GM18909 (cell line): ENCODE measurements around the gene F8A3.
"Not testable (repeated sequence)": the region's sequence is repeated elsewhere in the genome, so short reads cannot be mapped to it uniquely, and the experiment has no call there.

ENCODE experiments used
- ATAC-seq: cut with Tn5 transposase; IDR thresholded peaks from one replicate; pipeline ENCODE4 v1.9.1; 2021; ENCODE audit warnings: mild to moderate bottlenecking; ENCODE audit not compliant: unreplicated experiment, poor library complexity

F8A3 gene

DNA sequence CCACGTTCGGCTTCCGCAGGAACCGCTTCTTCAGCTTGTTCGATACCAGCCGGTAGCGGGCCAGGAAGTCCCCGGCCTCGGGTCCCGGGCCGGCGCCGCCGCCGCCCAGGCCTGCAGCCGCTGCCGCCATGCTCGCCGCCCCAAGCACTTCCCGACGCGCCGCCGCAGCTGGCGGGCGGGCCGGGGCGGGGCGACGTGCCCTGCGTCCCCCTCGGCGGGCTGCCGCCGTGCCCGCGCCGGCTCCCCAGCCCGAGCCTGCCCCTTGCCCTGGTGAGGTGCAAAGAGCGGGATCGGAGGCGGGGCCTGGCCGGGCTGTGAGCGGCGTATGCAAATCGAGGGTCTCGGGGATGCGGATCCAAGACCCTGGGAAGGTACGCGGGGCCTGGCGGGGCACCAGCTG, at the start of gene F8A3:
F8A3 (minus strand) TSS at position 150 of the 400 bp plus-strand sequence; CDS start at position 130, 20 bp downstream.
- peak; percentile 84 for ATAC-seq

DNA sequence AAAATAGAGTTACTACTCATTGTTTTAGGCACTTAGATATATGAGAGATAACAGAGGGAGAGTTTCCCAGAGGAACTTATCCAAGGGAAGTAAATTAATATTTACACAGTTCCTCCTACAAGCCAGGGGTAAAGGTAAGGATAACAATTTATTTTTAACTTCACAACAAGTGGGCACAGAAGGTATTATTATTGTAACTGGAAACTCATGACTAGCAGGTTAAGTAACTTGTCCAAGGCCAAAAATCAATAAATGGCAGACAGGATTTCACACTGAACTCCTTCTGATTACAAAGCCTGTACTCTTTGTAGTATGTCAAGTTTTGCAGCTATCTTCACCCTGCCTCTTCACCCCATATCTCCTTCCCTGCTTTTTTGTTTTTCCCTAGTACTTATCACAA, 46.9 kb upstream of the F8A3 start:
- ATAC-seq: no peak

DNA sequence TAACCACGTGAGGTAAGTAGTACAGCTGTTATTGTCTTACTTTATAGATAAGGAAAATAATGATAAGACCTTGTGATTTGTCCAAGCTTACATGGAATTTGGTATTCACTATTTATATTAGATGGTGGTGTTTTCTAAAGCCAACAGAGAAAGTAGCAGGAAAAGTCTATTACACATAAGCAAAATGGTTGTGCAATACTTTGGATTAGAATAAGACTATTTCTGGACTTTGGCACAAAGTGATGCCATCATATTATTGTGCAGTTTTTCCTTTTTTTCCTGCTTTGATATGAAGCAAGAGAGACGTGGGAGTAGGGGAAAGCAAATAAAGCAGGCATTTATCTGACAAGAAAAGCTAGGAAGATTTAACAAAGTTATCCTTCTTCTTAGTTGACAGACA, 36.7 kb upstream of the F8A3 start:
- ATAC-seq: not testable (repeated sequence)

DNA sequence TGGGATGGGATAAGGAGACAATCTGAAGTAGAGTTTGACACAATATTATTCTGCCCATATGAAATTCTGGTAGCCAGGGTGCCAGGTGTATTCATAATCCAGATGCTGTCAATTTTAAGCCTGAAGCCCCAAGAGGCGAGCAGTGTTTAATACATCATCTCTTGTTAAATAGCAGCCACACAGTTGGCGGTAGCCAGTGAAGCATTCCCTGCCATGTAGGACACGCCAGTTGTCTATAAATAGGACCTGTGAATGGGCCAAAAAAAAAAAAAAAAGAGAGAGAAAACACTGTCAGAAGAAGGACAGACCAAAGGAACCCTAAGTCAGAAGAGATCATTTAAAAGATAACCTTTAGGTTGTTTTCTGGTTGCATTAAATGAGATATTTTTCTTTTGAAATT, 33.0 kb upstream of the F8A3 start:
- not testable (repeated sequence) for ATAC-seq

DNA sequence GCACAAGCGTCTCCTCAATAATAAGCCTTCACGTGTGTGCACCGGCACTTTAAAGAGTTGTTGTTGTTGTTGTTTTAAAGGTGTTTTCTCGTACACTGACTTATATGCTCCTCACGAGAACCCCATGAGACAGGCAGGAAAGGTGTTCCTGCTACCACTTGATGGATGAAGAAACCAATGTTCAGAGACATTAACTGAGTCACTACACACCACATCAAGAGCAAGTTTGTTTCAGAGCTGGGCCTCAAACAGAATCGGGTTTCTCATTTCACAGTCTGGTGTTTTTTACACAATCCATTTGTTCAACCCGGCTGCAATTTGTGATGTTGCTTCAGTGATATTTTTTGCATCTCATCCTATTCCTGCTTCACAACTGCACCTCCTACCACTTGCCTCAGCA, 18.7 kb upstream of the F8A3 start:
- not testable (repeated sequence) for ATAC-seq

DNA sequence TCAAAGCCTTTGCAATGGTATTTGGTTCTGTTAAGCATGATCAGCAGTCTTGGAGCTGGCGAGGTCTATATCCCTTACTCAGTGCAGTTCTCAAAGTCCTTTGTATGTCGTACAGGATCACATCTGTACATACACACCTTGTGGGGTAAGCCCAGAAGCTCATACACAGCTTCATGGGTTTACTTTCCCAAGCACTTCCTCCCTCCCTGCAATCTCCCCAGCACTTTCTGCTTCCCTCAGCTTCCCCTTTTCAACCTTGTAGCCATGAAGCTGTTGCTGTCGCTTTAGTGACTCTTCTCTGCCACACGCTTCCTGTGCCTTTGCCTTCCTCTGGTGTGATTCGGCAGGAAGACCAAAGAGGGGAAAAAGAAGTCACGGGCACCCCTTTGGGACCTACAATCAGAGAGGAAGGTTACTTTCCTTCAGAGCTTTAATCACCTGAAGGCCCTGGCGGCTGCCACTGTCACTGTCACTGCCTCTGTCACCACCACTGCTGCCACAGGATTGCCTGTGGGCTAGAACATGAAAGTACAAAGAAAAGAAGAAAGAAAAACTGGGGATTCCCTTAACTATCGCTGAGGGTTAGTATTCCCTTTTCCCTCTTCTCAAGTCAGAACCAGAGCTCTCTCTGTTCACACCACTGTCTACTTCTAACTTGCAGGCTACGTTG, 8.0 kb upstream of the F8A3 start:
- ATAC-seq: peak; percentile 79

DNA sequence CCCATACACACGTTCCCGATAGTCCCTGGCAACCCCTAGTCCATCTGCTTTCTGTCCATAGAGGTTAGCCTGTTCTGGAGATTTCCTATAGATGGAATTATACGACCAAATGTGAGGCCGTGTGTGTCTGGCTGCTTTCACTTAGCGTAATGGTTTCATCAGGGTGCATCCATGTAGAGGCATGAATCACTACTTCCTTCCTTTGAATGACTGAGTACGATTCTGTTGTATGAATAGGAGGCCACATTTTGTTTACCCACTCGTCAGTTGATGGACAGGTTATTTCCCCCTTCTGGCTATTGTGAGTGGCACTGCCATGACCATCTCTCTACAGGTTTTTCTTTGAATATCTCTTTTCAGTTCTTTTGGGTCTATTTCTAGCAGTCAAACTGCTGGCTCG, 2.1 kb upstream of the F8A3 start:
- not testable (repeated sequence) for ATAC-seq

DNA sequence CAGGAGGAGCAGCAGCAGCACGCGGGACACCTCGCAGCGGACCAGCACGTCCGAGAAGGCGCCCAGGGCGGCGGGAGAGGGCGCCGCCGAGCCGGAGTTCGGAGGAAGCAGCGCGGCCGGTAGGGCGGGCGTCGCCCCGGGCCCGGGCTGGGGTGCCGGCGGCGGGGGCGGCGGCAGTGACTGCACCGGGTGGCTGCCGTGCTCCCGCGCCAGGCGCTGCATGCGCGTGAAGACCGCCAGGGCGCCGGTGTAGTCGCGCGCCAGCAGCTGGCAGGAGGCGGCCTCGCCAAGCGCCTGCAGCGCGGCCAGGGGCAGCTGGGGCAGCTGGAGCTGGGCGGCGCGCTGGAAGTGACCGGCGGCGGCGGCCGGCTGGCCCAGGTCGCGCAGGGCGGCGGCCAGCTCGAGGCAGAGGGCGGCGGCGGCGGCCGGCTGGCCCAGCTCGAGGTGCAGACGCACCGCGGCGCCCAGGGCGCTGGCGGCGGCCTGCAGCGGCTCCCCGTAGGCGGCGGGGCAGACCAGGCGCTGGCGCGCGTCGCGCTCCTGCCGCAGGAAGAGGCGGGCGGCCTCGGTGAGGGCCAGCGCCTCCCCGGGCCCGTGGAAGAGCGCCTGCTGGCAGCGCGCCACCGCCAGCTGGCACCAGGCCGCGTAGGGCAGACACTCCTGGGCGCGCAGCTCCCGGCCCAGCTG, 516 bp downstream of the F8A3 start:
- ATAC-seq: peak; percentile 68

DNA sequence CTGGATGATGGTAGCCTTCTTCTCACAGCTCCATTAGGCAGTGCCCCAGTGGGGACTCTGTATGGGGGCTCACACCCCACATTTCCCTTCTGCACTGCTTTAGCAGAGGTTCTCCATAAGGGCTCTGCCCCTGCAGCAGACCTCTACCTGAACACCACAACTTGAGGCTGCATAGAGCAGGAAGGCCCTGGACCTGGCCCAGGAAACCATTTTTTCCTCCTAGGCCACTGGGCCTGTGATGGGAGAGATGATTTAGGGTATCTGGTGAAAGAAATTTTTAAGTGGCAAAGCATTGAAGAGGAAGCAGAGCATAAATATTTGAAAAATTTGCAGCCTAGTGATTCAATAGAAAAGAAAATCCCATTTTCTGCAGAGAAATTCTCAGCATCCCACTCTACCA, 17.3 kb downstream of the F8A3 start:
- no peak for ATAC-seq

DNA sequence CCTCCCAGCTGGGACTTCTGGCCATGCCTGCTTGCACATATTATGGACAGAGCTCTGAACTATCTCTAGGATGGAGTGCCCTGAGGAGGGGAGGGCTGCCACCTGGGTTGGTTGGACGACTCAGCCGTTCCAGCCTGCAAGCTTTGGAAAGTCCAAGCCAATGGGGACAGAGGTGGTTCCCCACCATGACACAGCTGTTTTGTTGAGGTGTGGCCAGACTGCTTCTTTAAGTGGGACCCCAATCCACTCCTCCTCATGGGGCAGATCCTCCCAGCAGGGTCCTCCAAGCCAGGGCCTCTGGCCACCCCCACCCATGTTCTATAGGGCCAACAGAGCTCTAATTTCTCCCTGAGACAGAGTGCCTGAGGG, 22.7 kb downstream of the F8A3 start:
- ATAC-seq: no peak

DNA sequence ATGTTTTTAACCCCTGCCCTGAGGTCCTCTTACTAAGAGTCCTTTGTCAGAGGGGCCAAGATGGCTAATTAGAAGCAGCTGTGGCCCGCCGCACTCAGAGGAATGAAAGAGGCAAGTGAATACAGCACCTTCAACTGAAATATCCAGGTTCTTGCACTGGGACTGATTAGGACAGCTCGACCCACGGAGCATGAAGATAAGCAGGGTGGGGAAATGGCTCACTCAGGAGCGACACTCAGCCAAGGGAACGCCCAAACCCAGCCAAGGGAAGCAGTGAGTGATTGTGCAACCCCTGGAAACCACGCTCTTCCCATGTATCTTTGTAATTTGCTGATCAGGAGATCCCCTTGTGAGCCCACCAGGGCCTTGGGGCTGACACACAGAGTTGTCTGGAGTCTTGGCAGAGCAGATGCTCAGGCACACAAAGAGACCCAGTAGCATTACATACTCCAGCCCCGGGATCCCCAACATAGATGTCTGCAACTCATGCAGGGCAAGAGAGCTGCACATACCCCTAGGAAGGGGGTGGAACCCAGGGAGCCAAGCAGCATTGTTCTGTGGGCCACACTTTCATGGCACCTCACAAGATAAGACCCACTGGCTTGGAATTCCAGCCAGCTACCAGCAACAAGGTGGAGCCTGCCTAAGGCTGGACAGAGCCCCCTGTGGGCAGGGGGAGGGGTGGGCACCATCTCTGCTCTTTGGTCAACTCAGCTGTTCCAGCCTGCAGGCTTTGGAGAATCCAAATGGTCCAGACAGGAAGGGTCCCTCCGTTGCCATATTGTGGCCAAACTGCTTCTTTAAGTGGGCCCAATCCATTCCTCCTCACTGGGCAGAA, 23.3 kb downstream of the F8A3 start:
- ATAC-seq: no peak

DNA sequence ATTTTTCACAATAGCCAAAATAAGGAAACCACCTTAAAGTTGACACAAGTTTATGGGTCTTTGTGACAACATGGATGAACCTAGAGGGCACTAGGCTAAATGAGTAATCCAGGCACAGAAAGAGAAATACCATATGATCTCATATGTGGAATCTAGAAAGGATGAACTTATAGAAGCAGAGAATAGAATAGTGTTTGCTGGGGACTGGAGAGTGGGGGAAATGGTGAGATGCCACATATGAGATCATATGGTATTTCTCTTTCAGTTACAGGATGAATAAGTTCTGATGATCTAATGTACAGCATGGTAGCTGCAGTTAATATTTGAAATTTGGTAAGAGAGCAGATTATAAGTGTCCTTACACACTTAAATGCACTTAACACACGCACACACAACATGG, 40.7 kb downstream of the F8A3 start:
- no peak for ATAC-seq
